Stimulated activated CD4-positive, alpha-beta T cell treated with anti-CD3 and anti-CD28 coated beads, Interleukin-12 subunit alpha, Interleukin-12 subunit beta, amount 100 ng/mL, for 24 hours (primary cell): ENCODE measurements around the gene CABYR.

ENCODE experiments used
- DNase-seq, 2 experiments: peaks; one replicate each; pipeline ENCODE4 v3.0.0-alpha.2; 2020; ENCODE audit warnings: low read depth in 2 of 2

Gene CABYR

GRCh38 chr18:24189664-24190346, 50.9 kb downstream of the CABYR start:
- DNase-seq: no peak

- DNase-seq: no peak
Observed at GRCh38 chr18:24190590-24190989, 51.7 kb downstream of the CABYR start.

- DNase-seq: no peak
Observed at GRCh38 chr18:24195296-24196053, 56.6 kb downstream of the CABYR start.

- no peak for DNase-seq
Observed at GRCh38 chr18:24196764-24197163, 57.9 kb downstream of the CABYR start.

GRCh38 chr18:24197412-24197811, 58.5 kb downstream of the CABYR start:
- no peak for DNase-seq

DNA sequence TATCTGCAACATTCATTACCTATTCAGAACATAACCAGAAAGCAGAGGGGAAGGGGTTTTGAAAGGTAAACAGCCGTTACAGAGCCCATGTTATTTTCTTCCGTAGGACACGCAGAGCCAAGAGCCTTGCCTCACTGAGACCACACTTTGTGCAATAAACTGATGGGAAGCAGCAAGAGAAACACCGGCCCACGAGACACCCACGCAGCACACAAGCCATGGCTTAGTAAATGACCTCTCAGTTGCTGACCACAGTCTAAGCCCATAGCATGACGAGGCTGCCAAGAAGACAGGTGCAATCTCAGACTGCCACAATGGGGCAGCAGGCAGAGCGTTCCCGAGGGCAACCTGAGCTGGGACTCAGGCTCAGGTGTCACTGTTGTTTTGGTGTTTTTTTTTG, 59.6 kb downstream of the CABYR start:
- DNase-seq: no peak

DNA sequence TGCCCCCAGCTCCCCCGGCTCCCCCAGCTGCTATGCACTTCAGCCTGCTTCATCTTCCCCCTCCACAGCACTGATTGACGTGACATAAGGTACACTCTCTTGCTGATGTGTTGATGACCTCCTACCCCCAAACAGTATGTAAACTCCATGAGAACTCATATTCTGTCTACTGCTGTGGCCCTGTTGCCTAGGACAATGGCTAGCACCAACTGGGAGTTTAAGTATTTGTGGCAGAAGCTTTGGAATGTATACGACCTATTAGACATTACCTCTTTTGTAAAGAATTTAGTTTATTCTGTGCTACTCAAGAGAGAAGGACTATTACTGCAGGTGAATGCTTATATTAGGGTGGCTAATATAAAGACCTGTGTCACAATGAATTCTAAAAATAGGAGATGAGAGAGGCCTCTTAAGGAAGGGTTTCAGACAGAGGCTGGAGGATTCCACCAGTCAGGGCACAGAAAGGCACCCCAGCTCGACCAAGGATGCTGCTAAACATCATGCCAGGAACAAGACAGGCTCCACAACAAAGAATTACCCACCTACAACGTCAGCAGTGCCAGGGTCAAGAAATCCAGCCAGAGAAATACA, 60.6 kb downstream of the CABYR start:
- DNase-seq: no peak

- no peak for DNase-seq
Observed at GRCh38 chr18:24200494-24201290, 61.8 kb downstream of the CABYR start.

DNA sequence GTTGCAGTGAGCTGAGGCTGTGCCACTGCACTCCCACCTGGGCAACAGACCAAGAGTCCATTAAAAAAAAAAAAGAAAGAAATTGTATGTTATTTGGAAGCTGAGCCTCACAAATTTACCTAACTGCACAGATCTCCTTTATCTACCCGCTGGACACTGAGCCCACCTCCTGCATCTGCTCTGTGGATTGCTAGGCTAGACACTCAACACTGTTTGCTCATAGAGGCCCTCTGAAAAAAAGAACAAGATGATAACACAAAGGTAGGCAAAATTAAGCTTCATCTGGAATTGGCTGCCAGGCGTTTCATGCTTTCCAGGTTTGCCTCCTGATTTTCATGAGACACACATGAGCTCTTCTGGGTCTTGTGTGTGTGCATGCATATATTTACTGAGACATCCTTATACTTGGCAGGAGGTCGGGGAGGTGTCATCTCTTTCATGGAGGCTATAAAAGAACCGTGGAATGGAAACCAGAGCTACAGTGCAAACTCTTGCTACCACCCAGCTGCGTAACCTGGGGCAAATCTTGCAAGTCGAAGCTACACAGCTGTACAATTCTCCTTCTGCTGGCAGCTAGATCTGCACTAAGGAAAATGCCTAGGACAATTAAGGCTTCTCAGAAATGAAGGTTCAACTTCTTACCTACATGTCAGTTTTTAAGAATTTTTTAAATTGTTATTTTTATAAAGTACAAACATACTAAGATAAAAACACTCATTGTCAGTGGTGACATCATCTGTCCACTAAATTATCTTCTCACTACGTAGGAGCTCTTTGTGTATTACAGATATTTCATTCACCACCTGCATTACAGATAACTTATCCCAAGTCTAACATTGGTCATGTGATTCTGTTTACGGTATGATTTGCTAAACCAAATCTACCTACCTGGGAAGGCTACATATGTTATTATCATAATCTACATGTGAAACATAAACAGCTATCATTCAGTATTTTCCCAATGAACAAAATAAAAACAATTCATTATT, 63.1 kb downstream of the CABYR start:
- no peak for DNase-seq

- DNase-seq: no peak
Observed at GRCh38 chr18:24204904-24205303, 66.0 kb downstream of the CABYR start.

- no peak for DNase-seq
Observed at GRCh38 chr18:24208270-24209035, 69.6 kb downstream of the CABYR start.

- no peak for DNase-seq
Observed at GRCh38 chr18:24209558-24209957, 70.7 kb downstream of the CABYR start.
